HEK293 (cell line): ENCODE data around the gene PRPF40B.
A peak's percentile ranks its signal among the peaks of the same experiment; 100 is the strongest.

Source experiments
- CTCF ChIA-PET: fragments of 350-600 bp; formaldehyde crosslinking; extraction: SDS; loops from one replicate; lab custom pipeline; 2021; ENCODE audit warnings: antibody characterized with exemption; lab: Yijun Ruan, JAX
- POLR2A ChIA-PET: fragments of 300-600 bp; formaldehyde crosslinking; extraction: SDS; loops from one replicate; lab custom pipeline; 2020; ENCODE audit warnings: antibody characterized with exemption, inconsistent platforms; lab: Yijun Ruan, JAX
- H3K27ac ChIP-seq: fragments of 200-500 bp; sonication (Bioruptor generic); 2 replicates; pipeline ENCODE4 v1.5.1; 2014; ENCODE audit warnings: low read depth, low read length, control low read depth, inconsistent platforms; ENCODE audit errors: extremely low read depth
- H3K36me3 ChIP-seq, 2 experiments: fragments of 200-500 bp in 1 of 2; sonication (Bioruptor generic) in 1 of 2; 1 replicate in 1 of 2; 2 replicates in 1 of 2; pipeline ENCODE4 v1.5.1; 2014 to 2017; ENCODE audit warnings: inconsistent platforms in 2 of 2, low read length in 2 of 2; ENCODE audit not compliant: control insufficient read depth in 2 of 2, insufficient read depth in 1 of 2
- H3K4me1 ChIP-seq: fragments of 200-500 bp; sonication (Bioruptor generic); 2 replicates; pipeline ENCODE4 v1.5.1; 2014; ENCODE audit warnings: mild to moderate bottlenecking, low read length, inconsistent platforms; ENCODE audit not compliant: control insufficient read depth, insufficient read depth
- H3K4me3 ChIP-seq: 2 replicates; pipeline ENCODE4 v1.5.1; 2011; ENCODE audit warnings: low read depth, mild to moderate bottlenecking, control low read depth, low read length, moderate library complexity
- H3K9me3 ChIP-seq: fragments of 200-500 bp; sonication (Bioruptor generic); 2 replicates; pipeline ENCODE4 v1.5.1; 2014; ENCODE audit warnings: low read depth, low read length, inconsistent platforms; ENCODE audit not compliant: control insufficient read depth, insufficient read depth
- ATF2 ChIP-seq: fragments of 450-650 bp; formaldehyde crosslinking; IDR thresholded peaks from 2 replicates; pipeline ENCODE4 v1.5.1; 2016; ENCODE audit warnings: missing biosample characterization, missing genetic modification characterization, low read depth
- BCL11B ChIP-seq: fragments of 450-650 bp; formaldehyde crosslinking; IDR thresholded peaks from 2 replicates; pipeline ENCODE4 v1.5.1; 2016; ENCODE audit warnings: low read depth, missing biosample characterization, missing genetic modification characterization
- EGR2 ChIP-seq: fragments of 450-650 bp; formaldehyde crosslinking; IDR thresholded peaks from 2 replicates; pipeline ENCODE4 v1.5.1; 2016; ENCODE audit warnings: low read depth, missing biosample characterization, missing genetic modification characterization
- GLIS2 ChIP-seq: fragments of 450-650 bp; formaldehyde crosslinking; IDR thresholded peaks from 2 replicates; pipeline ENCODE4 v1.5.1; 2016; ENCODE audit warnings: missing biosample characterization, missing genetic modification characterization
- KLF1 ChIP-seq: fragments of 450-650 bp; formaldehyde crosslinking; IDR thresholded peaks from 2 replicates; pipeline ENCODE4 v1.5.1; 2016; ENCODE audit warnings: missing biosample characterization, missing genetic modification characterization
- KLF10 ChIP-seq: fragments of 450-650 bp; IDR thresholded peaks from 2 replicates; pipeline ENCODE4 v1.5.1; 2018; ENCODE audit warnings: missing biosample characterization, mild to moderate bottlenecking, missing genetic modification characterization
- OVOL3 ChIP-seq: fragments of 450-650 bp; formaldehyde crosslinking; IDR thresholded peaks from 2 replicates; pipeline ENCODE4 v1.5.1; 2016; ENCODE audit warnings: missing biosample characterization, missing genetic modification characterization
- TCF7L2 ChIP-seq: IDR thresholded peaks from 2 replicates; pipeline ENCODE4 v1.6.1; 2011; ENCODE audit warnings: low read depth, mild to moderate bottlenecking, inconsistent platforms, low read length, moderate library complexity, borderline replicate concordance
- ZBTB11 ChIP-seq: fragments of 450-650 bp; formaldehyde crosslinking; conservative IDR thresholded peaks from 2 replicates; pipeline ENCODE4 v1.5.1; 2016; ENCODE audit warnings: low read depth, missing biosample characterization, missing genetic modification characterization
- ZFHX2 ChIP-seq: fragments of 450-650 bp; formaldehyde crosslinking; conservative IDR thresholded peaks from 2 replicates; pipeline ENCODE4 v1.5.1; 2016; ENCODE audit warnings: missing biosample characterization, missing genetic modification characterization
- ZNF184 ChIP-seq: fragments of 450-650 bp; IDR thresholded peaks from 2 replicates; pipeline ENCODE4 v1.5.1; 2018; ENCODE audit warnings: missing biosample characterization, mild to moderate bottlenecking, missing genetic modification characterization
- ZNF214 ChIP-seq: fragments of 450-650 bp; formaldehyde crosslinking; IDR thresholded peaks from 2 replicates; pipeline ENCODE4 v1.5.1; 2017; ENCODE audit warnings: missing biosample characterization, mild to moderate bottlenecking, missing genetic modification characterization, borderline replicate concordance
- ZNF26 ChIP-seq: fragments of 450-650 bp; formaldehyde crosslinking; IDR thresholded peaks from 2 replicates; pipeline ENCODE4 v1.5.1; 2016; ENCODE audit warnings: missing biosample characterization, missing genetic modification characterization
- ZNF324 ChIP-seq: fragments of 450-650 bp; formaldehyde crosslinking; IDR thresholded peaks from 2 replicates; pipeline ENCODE4 v1.5.1; 2016; ENCODE audit warnings: missing biosample characterization, missing genetic modification characterization
- ZNF366 ChIP-seq: fragments of 450-650 bp; formaldehyde crosslinking; conservative IDR thresholded peaks from 2 replicates; pipeline ENCODE4 v1.5.1; 2016; ENCODE audit warnings: missing biosample characterization, missing genetic modification characterization
- ZNF404 ChIP-seq: fragments of 450-650 bp; formaldehyde crosslinking; IDR thresholded peaks from 2 replicates; pipeline ENCODE4 v1.5.1; 2017; ENCODE audit warnings: missing biosample characterization, missing genetic modification characterization
- ZNF423 ChIP-seq: fragments of 450-650 bp; formaldehyde crosslinking; IDR thresholded peaks from 2 replicates; pipeline ENCODE4 v1.5.1; 2016; ENCODE audit warnings: missing biosample characterization, missing genetic modification characterization
- ZNF449 ChIP-seq: fragments of 450-650 bp; formaldehyde crosslinking; IDR thresholded peaks from 2 replicates; pipeline ENCODE4 v1.5.1; 2017; ENCODE audit warnings: missing biosample characterization, mild to moderate bottlenecking, missing genetic modification characterization, moderate library complexity
- ZNF473 ChIP-seq: fragments of 450-650 bp; formaldehyde crosslinking; IDR thresholded peaks from 2 replicates; pipeline ENCODE4 v1.5.1; 2017; ENCODE audit warnings: missing biosample characterization, missing genetic modification characterization
- ZNF530 ChIP-seq: fragments of 450-650 bp; formaldehyde crosslinking; IDR thresholded peaks from 2 replicates; pipeline ENCODE4 v1.5.1; 2016; ENCODE audit warnings: low read depth, missing biosample characterization, missing genetic modification characterization
- ZNF548 ChIP-seq: fragments of 450-650 bp; formaldehyde crosslinking; IDR thresholded peaks from 2 replicates; pipeline ENCODE4 v1.5.1; 2016; ENCODE audit warnings: missing biosample characterization, missing genetic modification characterization
- ZNF623 ChIP-seq: fragments of 450-650 bp; formaldehyde crosslinking; IDR thresholded peaks from 2 replicates; pipeline ENCODE4 v1.5.1; 2016; ENCODE audit warnings: missing biosample characterization, missing genetic modification characterization
- ZNF639 ChIP-seq: fragments of 450-650 bp; formaldehyde crosslinking; IDR thresholded peaks from 2 replicates; pipeline ENCODE4 v1.5.1; 2016; ENCODE audit warnings: missing biosample characterization, missing genetic modification characterization
- ZNF747 ChIP-seq: fragments of 450-650 bp; formaldehyde crosslinking; IDR thresholded peaks from 2 replicates; pipeline ENCODE4 v1.5.1; 2016; ENCODE audit warnings: missing biosample characterization, missing genetic modification characterization
- ZSCAN18 ChIP-seq: fragments of 450-650 bp; formaldehyde crosslinking; IDR thresholded peaks from 2 replicates; pipeline ENCODE4 v1.5.1; 2016; ENCODE audit warnings: missing biosample characterization, missing genetic modification characterization

PRPF40B gene

GRCh38 chr12:49652921-49653520, 29.7 kb downstream of the PRPF40B start:
- CTCF ChIA-PET = interaction anchor here (0.9 to 2.7 kb wide), 4 partner anchors 9 to 55 kb away, joined by 3 to 16 read pairs (median 4); no protein-coding TSS in a partner anchor
- H3K9me3 ChIP-seq = no peaks in the 10 kb centered on the region
- H3K27ac ChIP-seq = no peak overlapping the region
- TF ChIP-seq BCL11B (tag by site-specific recombination) (no peak), ZNF747 (tag by site-specific recombination) (no peak), ZFHX2 (peak; percentile 54), ATF2 (tag by site-specific recombination) (no peak), ZNF324 (no peak), GLIS2 (tag by site-specific recombination) (no peak), KLF1 (tag by site-specific recombination) (no peak), ZNF26 (tag by site-specific recombination) (no peak), ZBTB11 (tag by site-specific recombination) (no peak), ZNF366 (tag by site-specific recombination) (no peak), ZNF184 (tag by site-specific recombination) (no peak), TCF7L2 (no peak), ZSCAN18 (no peak), ZNF404 (no peak), OVOL3 (tag by site-specific recombination) (no peak), ZNF548 (no peak), EGR2 (tag by site-specific recombination) (peak; percentile 46)
- TF ChIP-seq, all 188 proteins: peak for 2
- no peaks in the 10 kb centered on the region for H3K4me1 ChIP-seq
- peaks cover 0 to 63% of the 10 kb centered on the region in 2 experiments; a peak in 1 of 3 replicates for H3K36me3 ChIP-seq
- no peak overlapping the region for H3K4me3 ChIP-seq
- POLR2A ChIA-PET = interaction anchor here (1.7 kb wide), 1 partner anchor 88 kb away, joined by 6 read pairs; the partner anchor contains the start of gene TMBIM6

- Histone ChIP-seq H3K4me3 (no peak overlapping the region), H3K9me3 (no peaks in the 10 kb centered on the region), H3K4me1 (no peaks in the 10 kb centered on the region), H3K27ac (no peak overlapping the region), H3K36me3 (peaks cover 0 to 50% of the 10 kb centered on the region in 2 experiments; a peak in 1 of 3 replicates)
- ChIA-PET POLR2A (interaction anchor here (1.0 to 1.4 kb wide), 2 partner anchors 9 to 50 kb away, joined by 3 read pairs; no protein-coding TSS in a partner anchor), CTCF (interaction anchor here (0.7 to 2.7 kb wide), 3 partner anchors 11 to 25 kb away, joined by 3 to 16 read pairs (median 3); no protein-coding TSS in a partner anchor)
- no peak for TF ChIP-seq ZNF449 (tag by site-specific recombination)
- no peak for TF ChIP-seq ZNF473 (tag by site-specific recombination)
- TF ChIP-seq ZNF639 (tag by site-specific recombination) = no peak
- no peak for TF ChIP-seq EGR2 (tag by site-specific recombination)
- TF ChIP-seq ZNF623 (tag by site-specific recombination) = no peak
- TF ChIP-seq ZNF214 = no peak
- TF ChIP-seq KLF10 (tag by site-specific recombination) = no peak
- no peak for TF ChIP-seq ZNF184 (tag by site-specific recombination)
- no peak for TF ChIP-seq ZNF530 (tag by site-specific recombination)
- TF ChIP-seq ZNF423 = no peak
These were observed 31.4 kb downstream of the PRPF40B start for GRCh38 chr12:49654715-49655114.
